Spleen (tissue), 11 donors: ENCODE measurements around the gene CAMK1G. TPM values are rescaled to one million over a fixed set of nuclear protein-coding genes. Genes with fewer than 3 reads are reported as not detected.

ENCODE experiments used
- DNase-seq: peaks from one replicate; pipeline ENCODE4 v3.0.0-alpha.2; 2020
- H3K27ac ChIP-seq, 8 donors: fragments of 200-600 bp; sonication (generic) in 7 of 8; 1 replicate in 4 of 8; 2 replicates in 4 of 8; pipeline versions ENCODE4 v1.5.0 to v1.8.0; 2016 to 2021; ENCODE audit warnings: inconsistent platforms in 4 of 8, mild to moderate bottlenecking in 4 of 8, moderate library complexity in 1 of 8
- H3K27me3 ChIP-seq, 7 donors: fragments of 200-600 bp; sonication (generic) in 6 of 7; replicated peaks in 1 of 7; 1 replicate in 4 of 7; 2 replicates in 3 of 7; pipeline versions ENCODE4 v1.5.0 to v1.8.0; 2016 to 2021; ENCODE audit warnings: inconsistent platforms in 3 of 7, mild to moderate bottlenecking in 1 of 7
- H3K36me3 ChIP-seq, 6 donors: fragments of 200-600 bp; sonication (generic) in 5 of 6; 1 replicate in 4 of 6; 2 replicates in 2 of 6; pipeline versions ENCODE4 v1.5.0 to v1.8.0; 2016 to 2021; ENCODE audit warnings: inconsistent platforms in 2 of 6
- H3K4me1 ChIP-seq, 6 donors: fragments of 200-600 bp; sonication (generic) in 5 of 6; 1 replicate in 3 of 6; 2 replicates in 3 of 6; pipeline versions ENCODE4 v1.5.0 to v1.8.0; 2016 to 2021; ENCODE audit warnings: inconsistent platforms in 3 of 6
- H3K4me3 ChIP-seq, 8 donors: fragments of 200-600 bp; sonication (generic) in 7 of 8; 1 replicate in 4 of 8; 2 replicates in 4 of 8; pipeline versions ENCODE4 v1.5.0 to v1.8.0; 2016 to 2021; ENCODE audit warnings: inconsistent platforms in 4 of 8, mild to moderate bottlenecking in 4 of 8, moderate library complexity in 2 of 8
- H3K9me3 ChIP-seq, 8 donors: fragments of 200-600 bp; sonication (generic) in 7 of 8; 1 replicate in 4 of 8; 2 replicates in 4 of 8; pipeline versions ENCODE4 v1.5.0 to v1.8.0; 2016 to 2021; ENCODE audit warnings: inconsistent platforms in 4 of 8
- CTCF ChIP-seq, 11 experiments: fragments of 200-600 bp in 7 of 11; fragments of 450-650 bp in 4 of 11; sonication (generic) in 4 of 11; IDR thresholded peaks in 8 of 11; conservative IDR thresholded peaks in 3 of 11; 1 replicate in 7 of 11; 2 replicates in 4 of 11; pipeline versions ENCODE4 v1.4.0 to v1.8.0; 2016 to 2021; ENCODE audit warnings: antibody characterized with exemption in 11 of 11, inconsistent platforms in 4 of 11, mild to moderate bottlenecking in 1 of 11
- POLR2A ChIP-seq, 3 donors: fragments of 450-650 bp; IDR thresholded peaks; one replicate each; pipeline ENCODE4 v1.5.1; 2017; ENCODE audit warnings: antibody characterized with exemption in 3 of 3, mild to moderate bottlenecking in 1 of 3
- POLR2AphosphoS5 ChIP-seq, 3 donors: sonication (generic); formaldehyde crosslinking; IDR thresholded peaks; one replicate each; pipeline ENCODE4 v1.5.1; 2017; ENCODE audit warnings: antibody characterized with exemption in 3 of 3
- WGBS, 5 donors: extraction: QIAGEN DNeasy Blood & Tissue Kit in 3 of 5; methylation state at CpG; one replicate each; pipeline versions ENCODE4 v1.1.5 to v1.1.7; 2013 to 2018; 5-methylcytosine and 5-hydroxymethylcytosine counted together
- intact Hi-C: fragments of 100-400 bp; cut with DNase I; formaldehyde crosslinking; loops from one replicate; pipeline ENCODE4 v1.15.0; 2023; ENCODE audit warnings: low total_unique reads
- polyA plus RNA-seq, 3 donors: library from polyadenylated mRNA; stranded (reverse); fragments of 200-250 nt; gene quantifications; one replicate each; pipeline ENCODE4 v1.2.1, GENCODE V29; 2013
- total RNA-seq, 7 donors: library from RNA; depleted of rRNA in 3 of 7; stranded (reverse); fragments of >200 nt in 3 of 7; fragmentation: NEBNext Ultra II Directional in 4 of 7; extraction: Animal tissue kit (Norgen Biotek cat#: 25700) in 4 of 7; gene quantifications; one replicate each; pipeline versions ENCODE4 v1.1.0 to v1.2.1, GENCODE V29; 2016 to 2021
- donor health status: healthy with polysubstance abuse.
- donor health status: DM: no; HTN: no; CAD: no; lungs with moderate emphysema.
- donor health status: DM: no; HTN: no; CAD: no.
- donor health status: Bipolar disorder and iron deficiency.
- donor health status: healthy.
- donor health status: DM: no; HTN: no; CAD: no.
- donor health status: DM: yes; HTN: yes; CAD: no.

CAMK1G gene
- total and polyA plus RNA-seq, 10 donors = 0.68 to 12.2 (median 3.0) TPM

GRCh38 chr1:209577346-209577745, 6.2 kb upstream of the CAMK1G start:
- intact Hi-C loops = loop anchor here (5.0 to 10.0 kb wide), 2 partner anchors 47 to 115 kb away; no protein-coding TSS in a partner anchor
- WGBS, 5 donors = 62 to 85% (median 79%) methylated on average over 3 of the region's 3 CpGs
- no peak for DNase-seq

GRCh38 chr1:209580577-209580976, 2.9 kb upstream of the CAMK1G start:
- H3K27ac ChIP-seq = no peak overlapping the region
- H3K36me3 ChIP-seq = no peaks in the 10 kb centered on the region
- 35 to 96% (median 83%) methylated on average over 2 of the region's 2 CpGs for WGBS, 5 donors
- peaks cover 0 to 71% (median 28%) of the 10 kb centered on the region in 7 donors for H3K27me3 ChIP-seq
- H3K9me3 ChIP-seq = no peaks in the 10 kb centered on the region
- intact Hi-C loops = no loop called here
- DNase-seq = no peak
- peaks cover 0 to 19% (median 5%) of the 10 kb centered on the region in 6 donors for H3K4me1 ChIP-seq
- TF ChIP-seq POLR2A (IDR thresholded peaks at IDR 0.05) (no peak), POLR2AphosphoS5 (IDR thresholded peaks at IDR 0.05) (no peak), CTCF (IDR thresholded peaks at IDR 0.05 in 8 of 11, conservative IDR thresholded peaks at IDR 0.05 in 3 of 11) (no peak)
- no peak overlapping the region for H3K4me3 ChIP-seq

More at GRCh38 chr1:209577346-209577745, 6.2 kb upstream of the CAMK1G start:
- TF ChIP-seq CTCF (IDR thresholded peaks at IDR 0.05 in 8 of 11, conservative IDR thresholded peaks at IDR 0.05 in 3 of 11) (no peak), POLR2A (IDR thresholded peaks at IDR 0.05) (no peak), POLR2AphosphoS5 (IDR thresholded peaks at IDR 0.05) (no peak)
- Histone ChIP-seq H3K27ac (no peak overlapping the region), H3K4me1 (peaks cover 0 to 11% (median 0%) of the 10 kb centered on the region in 6 donors), H3K27me3 (peaks cover 0 to 67% (median 0%) of the 10 kb centered on the region in 7 donors), H3K9me3 (no peaks in the 10 kb centered on the region), H3K36me3 (no peaks in the 10 kb centered on the region), H3K4me3 (no peak overlapping the region)

GRCh38 chr1:209584231-209584672, 738 bp downstream of the CAMK1G start:
- TF ChIP-seq POLR2AphosphoS5 (IDR thresholded peaks at IDR 0.05) (no peak), CTCF (IDR thresholded peaks at IDR 0.05 in 8 of 11, conservative IDR thresholded peaks at IDR 0.05 in 3 of 11) (no peak), POLR2A (IDR thresholded peaks at IDR 0.05) (no peak)
- H3K36me3 ChIP-seq = no peaks in the 10 kb centered on the region
- intact Hi-C loops = no loop called here
- peaks cover 0 to 18% (median 10%) of the 10 kb centered on the region in 6 donors for H3K4me1 ChIP-seq
- H3K4me3 ChIP-seq = peak overlapping the region in 7 of 8 donors; percentile 2 to 51 (median 33)
- H3K27me3 ChIP-seq = peaks cover 0 to 89% (median 26%) of the 10 kb centered on the region in 7 donors
- H3K27ac ChIP-seq = peak overlapping the region in 5 of 8 donors; percentile 10 to 59 (median 44)
- no peaks in the 10 kb centered on the region for H3K9me3 ChIP-seq
- no peak for DNase-seq
- 34 to 50% (median 43%) methylated on average over 13 of the region's 13 CpGs for WGBS, 5 donors

DNA sequence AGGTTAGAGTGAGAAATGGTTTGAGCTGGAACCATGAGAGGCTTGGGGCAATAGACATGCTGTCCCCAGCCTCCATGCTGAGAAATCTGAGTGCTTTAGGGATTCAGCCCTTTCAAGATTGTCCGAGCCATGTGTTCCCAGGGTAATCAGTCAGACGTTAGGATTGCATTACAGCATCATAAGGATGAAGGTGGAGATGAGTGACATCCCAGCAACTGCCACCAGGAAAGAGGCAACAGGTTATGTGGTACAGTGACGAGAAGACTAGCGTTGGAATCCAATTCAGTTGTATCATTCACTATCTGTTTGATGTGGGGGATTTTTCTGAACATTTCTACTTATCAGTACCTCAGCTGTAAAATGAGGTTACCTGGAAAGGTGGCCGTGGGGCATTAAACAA, 1.7 kb downstream of the CAMK1G start:
- peak overlapping the region in 2 of 8 donors; percentile 13 to 23 for H3K27ac ChIP-seq
- H3K36me3 ChIP-seq = no peaks in the 10 kb centered on the region
- peak overlapping the region in 4 of 8 donors; percentile 33 to 51 (median 35) for H3K4me3 ChIP-seq
- intact Hi-C loops = no loop called here
- peaks cover 0 to 90% (median 26%) of the 10 kb centered on the region in 7 donors for H3K27me3 ChIP-seq
- WGBS, 5 donors = 55 to 59% (median 56%) methylated on average over 5 of the region's 5 CpGs
- H3K4me1 ChIP-seq = peaks cover 0 to 18% (median 10%) of the 10 kb centered on the region in 6 donors
- H3K9me3 ChIP-seq = no peaks in the 10 kb centered on the region
- TF ChIP-seq POLR2A (IDR thresholded peaks at IDR 0.05) (no peak), POLR2AphosphoS5 (IDR thresholded peaks at IDR 0.05) (no peak), CTCF (IDR thresholded peaks at IDR 0.05 in 8 of 11, conservative IDR thresholded peaks at IDR 0.05 in 3 of 11) (no peak)
- no peak for DNase-seq
